SHP77 (cell line): ENCODE data around the gene DOCK8.
"Not testable (repeated sequence)": the region's sequence is repeated elsewhere in the genome, so short reads cannot be mapped to it uniquely, and the experiment has no call there.

ENCODE experiments used
- DNase-seq, 2 experiments: peaks; one replicate each; lab custom pipeline; 2025; lab: John Stamatoyannopoulos, UW

The DOCK8 gene

DNA sequence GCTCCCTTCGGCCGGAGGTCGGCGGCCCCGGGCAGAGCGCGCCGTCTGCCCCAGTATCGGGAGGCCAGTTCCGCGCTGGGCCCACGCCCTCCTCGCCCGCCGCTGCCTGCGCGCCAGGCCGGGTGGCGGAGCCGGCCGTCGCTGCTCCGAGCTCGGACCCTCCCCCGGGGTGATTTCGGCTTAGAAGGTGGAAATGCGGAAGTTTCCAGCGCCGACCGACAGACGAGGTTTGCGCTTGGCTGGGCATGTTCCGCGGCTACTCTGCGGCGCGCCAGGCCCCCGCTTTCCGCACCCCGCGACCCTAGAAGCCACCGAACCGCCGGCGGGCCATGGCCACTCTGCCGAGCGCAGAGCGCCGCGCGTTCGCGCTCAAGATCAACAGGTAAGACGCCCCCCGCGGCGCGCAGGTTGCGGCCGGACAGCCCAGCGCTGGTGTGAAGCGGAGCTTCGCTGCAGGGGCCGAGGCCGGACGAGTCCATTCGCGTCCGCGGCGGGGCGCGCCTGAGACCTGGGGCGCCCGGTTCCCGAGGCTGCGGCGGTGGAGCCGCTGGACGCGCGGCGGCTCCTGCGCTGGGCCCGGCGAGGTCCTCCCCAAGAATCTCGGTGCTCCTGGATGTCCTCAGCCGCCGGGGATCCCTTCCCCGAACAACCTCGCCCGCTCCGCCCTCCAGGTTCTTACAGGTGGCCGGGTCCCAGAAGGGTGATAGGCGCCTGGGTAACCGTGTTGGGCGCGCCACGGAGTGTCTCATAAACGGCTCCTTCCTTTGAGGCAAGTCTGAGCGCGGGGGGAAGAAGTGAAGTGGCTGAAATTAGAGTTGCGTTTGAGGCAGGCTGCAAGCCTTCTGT lies at the start of gene DOCK8:
TSS of gene DOCK8 (plus strand) at position 218 of the 846 bp plus-strand sequence. CDS start at position 330, 112 bp downstream.
- no peak for DNase-seq

GRCh38 chr9:169757-170156 lies 44.9 kb upstream of the DOCK8 start:
- not testable (repeated sequence) for DNase-seq

DNA sequence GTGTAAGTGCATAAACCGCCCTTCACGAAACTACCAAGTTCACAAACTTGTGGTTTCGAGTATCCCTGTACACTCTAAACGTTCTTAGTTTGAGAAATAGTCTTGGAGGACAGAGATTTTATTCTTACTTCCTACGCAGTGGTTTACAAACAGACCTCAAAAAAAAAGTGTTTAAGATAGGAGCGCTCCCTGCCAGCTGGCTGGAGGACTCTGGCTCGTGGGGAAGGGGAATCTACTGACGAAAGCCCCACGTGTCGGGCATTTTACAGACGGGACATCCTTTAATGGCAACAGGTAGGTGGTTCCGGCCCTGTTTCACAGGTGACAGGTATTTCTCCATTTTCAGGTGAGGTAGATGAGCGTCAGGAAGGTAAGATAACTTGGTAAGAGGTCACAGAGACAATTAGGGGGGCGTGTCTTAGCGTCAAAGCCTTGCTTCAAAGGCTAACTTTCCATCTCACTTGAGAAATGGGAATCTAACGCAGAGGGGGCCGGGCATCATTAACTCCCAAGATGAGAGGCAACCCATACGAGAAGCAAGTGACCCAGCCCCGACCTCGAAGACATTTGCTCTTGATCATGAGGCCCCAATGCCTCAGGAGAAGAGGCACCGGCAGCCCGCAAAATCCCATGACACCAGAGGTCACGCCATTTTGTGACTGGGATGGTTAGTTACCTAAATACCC lies 36.4 kb upstream of the DOCK8 start:
- DNase-seq: not testable (repeated sequence)

- not testable (repeated sequence) for DNase-seq
Measured at GRCh38 chr9:178970-179383, 35.7 kb upstream of the DOCK8 start, which contains the start of gene ZNG1A. Gene ZNG1A, minus strand, starts transcription at chr9:179056. Its CDS starts 87 bp downstream, at chr9:178969.

DNA sequence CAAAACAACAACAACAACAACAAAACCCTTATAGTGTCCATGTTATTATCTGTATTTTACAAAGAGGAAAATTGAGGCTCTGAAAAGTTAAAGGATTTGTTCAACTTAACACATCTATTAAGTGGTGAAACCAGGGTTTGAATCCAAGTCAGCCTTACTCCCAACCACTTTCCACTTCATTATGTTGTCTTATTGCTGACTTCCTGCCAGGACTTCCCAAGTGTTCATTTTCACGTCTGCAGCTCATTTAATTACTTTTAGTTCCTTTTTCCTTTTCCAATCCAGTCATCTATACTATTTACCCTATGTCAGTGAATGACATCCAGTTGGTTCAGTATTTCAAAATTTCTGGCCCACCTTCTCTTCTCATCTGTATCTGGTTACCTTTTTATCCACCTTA lies 15.1 kb upstream of the DOCK8 start:
- DNase-seq: not testable (repeated sequence)

DNA sequence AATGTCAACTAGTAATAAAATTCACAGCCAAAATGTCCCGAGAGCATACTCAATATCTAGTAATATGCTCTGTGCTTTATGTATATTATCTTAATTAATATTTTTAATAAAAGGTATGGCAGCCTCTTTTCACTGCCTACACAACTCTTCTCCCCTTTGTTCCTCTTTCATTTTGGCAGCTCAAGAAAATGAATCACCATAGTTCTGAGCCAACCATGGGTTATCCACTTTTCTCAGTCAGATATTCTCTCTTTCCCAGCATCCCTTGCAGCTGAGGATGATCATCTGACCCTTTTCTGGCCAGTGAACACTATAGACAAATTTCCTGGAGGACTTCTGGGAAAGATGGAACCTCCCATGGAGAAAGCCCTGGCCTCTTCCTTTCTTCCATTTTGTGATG lies 8.2 kb upstream of the DOCK8 start:
- DNase-seq: no peak

DNA sequence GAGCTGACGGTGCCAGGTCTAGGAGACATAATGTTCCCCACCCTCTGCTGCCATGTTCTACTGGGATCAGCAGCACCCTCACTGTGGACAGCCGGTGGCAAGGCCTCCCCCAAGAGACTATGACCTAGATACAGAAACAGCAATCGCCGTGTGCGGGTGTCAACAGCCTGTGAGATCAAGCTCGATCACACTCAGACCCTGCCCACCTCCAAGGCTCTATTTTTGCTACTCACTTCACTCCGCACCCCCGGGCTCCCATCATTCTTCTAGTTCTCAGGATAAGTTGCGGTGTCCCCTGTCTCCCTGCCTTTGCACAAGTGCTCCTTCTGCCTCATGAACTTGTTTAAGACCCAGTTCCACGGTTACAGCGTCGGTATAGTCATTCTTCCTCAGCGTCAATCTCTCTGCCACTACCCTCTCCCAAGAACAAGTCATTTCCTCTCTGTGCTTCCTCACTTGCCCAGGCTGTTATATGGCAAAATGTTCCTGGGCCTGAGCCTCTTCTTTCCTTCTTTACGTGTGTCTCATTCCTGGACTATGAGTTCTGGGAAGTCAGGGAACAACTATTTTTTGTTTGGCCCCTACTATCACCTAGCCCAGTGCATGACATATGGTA lies 5.4 kb upstream of the DOCK8 start:
- DNase-seq: no peak

DNA sequence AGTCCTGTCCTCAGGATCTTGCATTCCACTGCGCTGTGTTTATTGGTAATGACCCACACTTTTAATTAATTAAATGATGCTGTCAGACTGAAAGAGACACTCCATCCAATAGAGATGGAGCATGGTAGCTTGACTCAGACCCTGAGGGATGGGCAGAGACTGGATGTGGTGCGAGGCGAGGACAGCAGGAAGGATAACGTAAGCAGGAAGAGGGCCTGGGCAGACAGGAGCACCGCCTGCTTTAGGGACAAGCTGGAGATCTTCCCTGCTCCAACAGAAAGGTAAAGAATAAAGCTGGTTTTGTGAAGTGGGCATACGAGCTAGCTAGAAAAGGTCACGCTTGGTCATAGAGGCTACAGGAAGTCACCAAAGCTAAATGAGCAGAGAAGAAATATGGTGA lies 3.6 kb upstream of the DOCK8 start:
- no peak for DNase-seq

GRCh38 chr9:211557-211956 lies 3.1 kb upstream of the DOCK8 start:
- no peak for DNase-seq

- DNase-seq: no peak
Measured at GRCh38 chr9:212297-212696, 2.4 kb upstream of the DOCK8 start.

- not testable (repeated sequence) for DNase-seq
Measured at GRCh38 chr9:213901-214300, 764 bp upstream of the DOCK8 start.

DNA sequence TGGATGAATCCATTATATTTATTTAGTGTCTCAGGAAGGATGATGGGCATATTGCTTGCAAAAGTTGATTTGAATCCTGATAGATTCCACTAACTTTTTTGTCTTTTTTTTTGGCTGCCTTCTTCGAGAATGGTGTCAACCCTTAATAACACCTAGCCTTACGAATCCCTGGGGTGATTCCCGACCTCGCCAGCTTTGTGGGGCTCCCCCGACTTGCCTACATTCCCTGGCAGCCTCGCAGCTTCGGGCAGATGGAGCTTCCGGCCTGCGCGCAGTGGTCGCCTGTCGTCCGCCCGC lies 366 bp upstream of the DOCK8 start:
- no peak for DNase-seq

- DNase-seq: no peak
Measured at GRCh38 chr9:215631-216155, 1.0 kb downstream of the DOCK8 start.

DNA sequence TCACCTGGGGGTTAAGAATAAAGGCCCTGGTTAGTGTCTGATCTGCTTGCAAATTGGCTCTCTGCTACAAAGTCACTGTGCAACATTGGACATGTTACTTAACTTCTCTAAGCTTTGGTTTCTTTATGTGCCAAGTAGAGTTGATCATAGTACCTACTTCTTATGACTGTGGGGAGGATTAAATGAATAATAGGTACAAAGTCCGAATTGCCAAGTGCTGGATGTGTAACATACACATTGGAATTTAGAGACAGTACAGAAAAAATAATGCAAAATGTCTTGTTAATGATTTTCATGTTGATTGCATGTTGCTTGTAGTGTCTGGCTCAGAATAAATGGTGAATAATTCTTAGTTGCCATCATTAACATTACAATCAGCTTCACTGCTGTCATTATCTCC lies 2.2 kb downstream of the DOCK8 start:
- DNase-seq: no peak

DNA sequence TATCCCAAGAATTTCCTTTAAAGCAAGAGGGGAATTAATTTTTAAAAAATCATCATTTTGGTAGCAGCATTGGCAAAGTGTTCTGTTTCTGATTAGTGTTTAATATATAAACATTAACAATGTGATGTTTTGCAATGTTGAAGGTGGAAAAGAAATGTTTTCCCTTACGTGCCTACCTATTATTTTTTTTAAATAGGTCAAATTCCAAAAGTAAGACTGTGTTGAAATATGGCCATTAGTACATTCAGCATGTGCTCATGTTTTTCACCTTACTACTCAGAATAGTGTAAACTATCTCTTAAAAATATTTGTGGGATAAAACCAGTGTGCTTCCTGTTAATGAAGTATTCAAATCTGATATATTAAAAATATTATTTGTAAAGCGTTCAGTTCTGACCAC lies 3.3 kb downstream of the DOCK8 start:
- DNase-seq: no peak

GRCh38 chr9:219036-219435 lies 4.4 kb downstream of the DOCK8 start:
- DNase-seq: not testable (repeated sequence)

DNA sequence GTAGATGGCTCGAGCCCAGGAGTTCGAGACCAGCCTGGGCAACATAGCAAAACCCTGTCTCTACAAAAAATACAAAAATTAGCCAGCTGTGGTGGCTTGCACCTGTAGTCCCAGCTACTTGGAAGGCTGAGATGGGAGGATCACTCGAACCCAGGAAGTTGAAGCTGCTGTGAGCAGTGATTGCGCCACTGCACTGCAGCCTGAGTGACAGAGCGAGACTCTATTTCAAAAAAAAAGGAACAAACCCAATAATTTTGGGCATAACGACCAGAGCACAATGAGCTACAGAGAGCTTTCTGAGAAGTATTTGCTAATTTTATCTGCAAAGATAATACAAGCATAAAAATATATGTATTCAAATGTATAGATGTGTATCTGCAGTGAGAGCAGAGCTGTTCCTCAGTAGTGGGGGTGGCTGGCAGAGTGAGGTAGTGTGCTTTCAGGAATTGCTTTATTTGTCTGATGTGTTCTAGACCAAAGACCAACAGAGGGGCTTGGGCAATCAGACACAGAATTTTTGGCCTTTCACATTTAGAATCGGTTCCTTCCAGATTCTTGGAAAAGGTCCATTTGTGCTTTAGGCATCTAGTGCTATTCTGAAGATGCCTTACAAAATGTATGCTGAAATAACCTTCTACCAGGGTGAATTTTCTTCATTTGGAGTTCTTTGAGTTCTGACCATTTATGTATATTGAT lies 5.2 kb downstream of the DOCK8 start:
- DNase-seq: no peak

GRCh38 chr9:221989-222776 lies 7.5 kb downstream of the DOCK8 start:
- no peak for DNase-seq

GRCh38 chr9:223152-223551 lies 8.5 kb downstream of the DOCK8 start:
- DNase-seq: no peak

GRCh38 chr9:224026-224425 lies 9.4 kb downstream of the DOCK8 start:
- no peak for DNase-seq
